ENCODE data around the gene MECR. TPM values are rescaled to one million over a fixed set of nuclear protein-coding genes. Genes with fewer than 3 reads are reported as not detected.

Gene MECR
- total RNA-seq, 1 experiment from 2014 or later = 42.9 TPM

- Histone ChIP-seq H3K27me3 (ENCODE audit: insufficient read depth, low read length) (no peaks in the 10 kb centered on the region), H3K79me2 (ENCODE audit: insufficient read depth, low read length) (no peaks in the 10 kb centered on the region), H3K36me3 (ENCODE audit: control insufficient read depth in 1 of 2, insufficient read depth in 2 of 2, low read length in 2 of 2) (peaks cover 12 to 34% of the 10 kb centered on the region in 2 experiments), H4K20me1 (ENCODE audit: insufficient read depth) (no peaks in the 10 kb centered on the region), H3K4me1 (ENCODE audit: control insufficient read depth in 1 of 2, insufficient read depth in 2 of 2, low read length in 2 of 2) (no peaks in the 10 kb centered on the region), H3K9me3 (ENCODE audit: control insufficient read depth in 1 of 2, insufficient read depth in 1 of 2, low read depth in 1 of 2, low read length in 2 of 2) (no peaks in the 10 kb centered on the region), H3K9ac (ENCODE audit: low read length) (no peak overlapping the region), H2AFZ (ENCODE audit: low read depth, low read length, poor library complexity, severe bottlenecking) (no peak overlapping the region), H3K27ac (ENCODE audit: low read depth, low read length) (no peak overlapping the region), H3K4me3 (replicated peaks in 1 of 2; ENCODE audit: low read depth in 1 of 2, low read length in 2 of 2) (no peak overlapping the region), H3K9me2 (ENCODE audit: insufficient read depth) (no peaks in the 10 kb centered on the region), H3K4me2 (ENCODE audit: low read length) (no peak overlapping the region)
- ATAC-seq (no peak), DNase-seq (ENCODE audit: low read depth, low spot score) (no peak)
- no peak for TF ChIP-seq RAD21 (IDR thresholded peaks at IDR 0.05; ENCODE audit: low read depth)
- no peak for TF ChIP-seq EZH2 (IDR thresholded peaks at IDR 0.05)
- no peak for TF ChIP-seq POLR2AphosphoS5 (IDR thresholded peaks at IDR 0.05; ENCODE audit: low read depth, low read length)
- no peak for TF ChIP-seq ELF1 (IDR thresholded peaks at IDR 0.05; ENCODE audit: borderline replicate concordance, low read depth)
- TF ChIP-seq MAX (IDR thresholded peaks at IDR 0.05) = no peak
- no peak for TF ChIP-seq SRF (IDR thresholded peaks at IDR 0.05; ENCODE audit: low read depth)
- TF ChIP-seq ZNF274 (IDR thresholded peaks at IDR 0.05; ENCODE audit: low read depth, low read length) = no peak
- no peak for TF ChIP-seq SIN3A (IDR thresholded peaks at IDR 0.05; ENCODE audit: low read depth)
- no peak for TF ChIP-seq YY1 (IDR thresholded peaks at IDR 0.05; ENCODE audit: extremely low read depth, insufficient replicate concordance, low read depth, low read length)
- TF ChIP-seq FOSL1 (IDR thresholded peaks at IDR 0.05; ENCODE audit: low read depth) = no peak
- intact Hi-C loops (cut with micrococcal nuclease) = no loop called here
- no TSS peak for BruUV-seq (replicated peaks)
- RAD21 ChIA-PET (ENCODE audit: low non-redundant PET in 1 of 2, low total read pairs in 2 of 2, uncharacterized antibody in 2 of 2, unreplicated experiment in 2 of 2) = no interaction called here
- POLR2A ChIA-PET = no interaction called here
- CTCF ChIA-PET = no interaction called here
Observed at GRCh38 chr1:29208442-29208841, 22.3 kb downstream of the MECR start.
